Pulmonary artery endothelial cell (primary cell): ENCODE data around the gene OR4M1. TPM values are rescaled to one million over a fixed set of nuclear protein-coding genes. Genes with fewer than 3 reads are reported as not detected.
"Not testable (repeated sequence)": the region's sequence is repeated elsewhere in the genome, so short reads cannot be mapped to it uniquely, and the experiment has no call there.

ENCODE experiments used
- DNase-seq: peaks from one replicate; pipeline ENCODE4 v3.0.0-alpha.2; 2011; ENCODE audit warnings: low read depth, low spot score
- total RNA-seq: library from RNA; depleted of rRNA; stranded (reverse); fragments of >200 nt; gene quantifications from 2 replicates; pipeline ENCODE4 v1.2.3, GENCODE V29; 2014

OR4M1 gene
- total RNA-seq, 1 donor from 2014 or later: not detected

- DNase-seq: no peak
Observed at GRCh38 chr14:19823178-19823577, 49.9 kb downstream of the OR4M1 start.

- no peak for DNase-seq
Observed at GRCh38 chr14:19823765-19824164, 50.5 kb downstream of the OR4M1 start.

- not testable (repeated sequence) for DNase-seq
Observed at GRCh38 chr14:19827626-19828244, 54.4 kb downstream of the OR4M1 start.

- no peak for DNase-seq
Observed at GRCh38 chr14:19828314-19828713, 55.0 kb downstream of the OR4M1 start.

Other genes starting within 250 kb of the OR4M1 start
- not detected in 2 replicates for gene OR11H2, start 59.6 kb upstream of the OR4M1 start, total RNA-seq
- not detected in 2 replicates for gene OR4Q3, start 29.9 kb upstream of the OR4M1 start, total RNA-seq
- not detected in 2 replicates for gene OR4N2, start 30.3 kb downstream of the OR4M1 start, total RNA-seq
- not detected in 2 replicates for gene OR4K2, start 101.6 kb downstream of the OR4M1 start, total RNA-seq
- gene OR4K5, start 147.1 kb downstream of the OR4M1 start, total RNA-seq: not detected in 2 replicates
- not detected in 2 replicates for gene OR4K1, start 157.4 kb downstream of the OR4M1 start, total RNA-seq
- gene OR4K15, start 202.1 kb downstream of the OR4M1 start, total RNA-seq: not detected in 2 replicates
- not detected in 2 replicates for gene OR4Q2, start 228.7 kb downstream of the OR4M1 start, total RNA-seq
- gene OR4K14, start 245.8 kb downstream of the OR4M1 start, total RNA-seq: not detected in 2 replicates